Esophagus squamous epithelium (tissue), 5 donors: ENCODE results near the gene A3GALT2. TPM values are rescaled to one million over a fixed set of nuclear protein-coding genes. Genes with fewer than 3 reads are reported as not detected.

Source experiments
- DNase-seq: peaks from one replicate; lab custom pipeline; 2025; lab: John Stamatoyannopoulos, UW
- H3K27ac ChIP-seq, 4 donors: fragments of 200-600 bp; sonication (generic); one replicate each; pipeline ENCODE4 v1.5.1; 2016 to 2019; ENCODE audit warnings: mild to moderate bottlenecking in 1 of 4
- H3K27me3 ChIP-seq, 4 donors: fragments of 200-600 bp; sonication (generic); 1 replicate in 3 of 4; 2 replicates in 1 of 4; pipeline versions ENCODE4 v1.5.1 to v1.6.0; 2017 to 2021; ENCODE audit warnings: antibody characterized with exemption in 1 of 4
- H3K36me3 ChIP-seq, 3 donors: fragments of 200-600 bp; sonication (generic); one replicate each; pipeline ENCODE4 v1.5.1; 2016 to 2019
- H3K4me1 ChIP-seq, 3 donors: fragments of 200-600 bp; sonication (generic); one replicate each; pipeline ENCODE4 v1.5.1; 2017 to 2019
- H3K4me3 ChIP-seq, 4 donors: fragments of 200-600 bp; sonication (generic); 1 replicate in 3 of 4; 2 replicates in 1 of 4; pipeline ENCODE4 v1.5.1; 2016 to 2019; ENCODE audit warnings: mild to moderate bottlenecking in 2 of 4, moderate library complexity in 1 of 4
- H3K9me3 ChIP-seq, 3 donors: fragments of 200-600 bp; sonication (generic); one replicate each; pipeline ENCODE4 v1.5.1; 2016 to 2019
- CTCF ChIP-seq, 6 experiments: fragments of 450-650 bp in 4 of 6; fragments of 200-600 bp in 2 of 6; sonication (generic) in 2 of 6; IDR thresholded peaks; one replicate each; pipeline ENCODE4 v1.5.1; 2016 to 2019; ENCODE audit warnings: antibody characterized with exemption in 6 of 6, mild to moderate bottlenecking in 4 of 6, moderate library complexity in 4 of 6
- POLR2A ChIP-seq, 4 donors: fragments of 450-650 bp; IDR thresholded peaks; one replicate each; pipeline ENCODE4 v1.6.1; 2017; ENCODE audit warnings: antibody characterized with exemption in 4 of 4, mild to moderate bottlenecking in 4 of 4, moderate library complexity in 3 of 4
- WGBS, 2 donors: methylation state at CpG; one replicate each; pipeline ENCODE4 v1.1.5; 2018; 5-methylcytosine and 5-hydroxymethylcytosine counted together
- intact Hi-C: fragments of 100-400 bp; cut with DNase I; formaldehyde crosslinking; loops from one replicate; pipeline ENCODE4 v1.15.0; 2022
- total RNA-seq, 4 donors: library from RNA; depleted of rRNA; stranded (reverse); fragments of >200 nt; gene quantifications; one replicate each; pipeline ENCODE4 v1.1.0, GENCODE V29; 2016
- donor health status: DM: yes; HTN: yes; CAD: no.

The A3GALT2 gene
- total RNA-seq, 4 donors from 2014 or later, result not detected

DNA sequence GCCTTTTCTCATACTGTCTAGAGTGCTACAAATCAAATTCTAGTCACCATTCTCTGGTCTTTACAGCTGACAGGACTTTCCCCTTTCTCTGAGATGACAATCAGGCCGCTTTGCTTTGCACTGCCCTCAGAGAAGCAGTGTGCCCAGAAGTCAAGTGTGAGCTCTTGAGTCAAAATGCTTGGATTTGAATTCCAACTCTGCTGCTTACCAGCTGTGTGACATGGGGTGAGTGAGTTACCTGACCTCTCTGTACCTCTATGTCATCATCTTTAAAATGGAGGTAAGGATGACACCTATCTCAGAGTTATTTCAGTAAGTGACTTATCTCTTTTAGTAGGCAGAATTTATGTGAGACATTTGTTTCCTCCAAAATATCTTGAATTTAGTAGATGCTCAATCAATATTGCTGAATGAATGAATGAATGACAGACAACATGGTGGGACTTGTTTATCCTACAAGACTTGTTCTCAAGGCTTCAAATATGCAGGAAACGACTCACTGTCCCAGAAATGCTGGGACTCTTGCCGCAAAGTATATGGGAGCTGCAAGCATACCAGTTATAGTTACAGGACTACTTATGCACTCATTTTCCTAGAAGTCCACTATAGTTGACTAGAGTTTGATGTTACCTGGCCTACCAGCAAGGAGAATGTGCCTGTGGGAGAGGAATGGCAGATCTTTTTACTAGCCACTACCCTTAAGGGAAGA lies 38.1 kb upstream of the A3GALT2 start:
- no peaks in the 10 kb centered on the region for H3K9me3 ChIP-seq
- H3K4me1 ChIP-seq, result peaks cover 6 to 41% (median 8%) of the 10 kb centered on the region in 3 donors
- H3K36me3 ChIP-seq, result peaks cover 0 to 13% (median 0%) of the 10 kb centered on the region in 3 donors
- no peak overlapping the region for H3K4me3 ChIP-seq
- no peaks in the 10 kb centered on the region for H3K27me3 ChIP-seq
- intact Hi-C loops, result no loop called here
- 68 to 87% methylated on average over 1 to 3 of the region's 3 CpGs for WGBS, 2 donors
- TF ChIP-seq POLR2A (IDR thresholded peaks at IDR 0.05) (no peak), CTCF (IDR thresholded peaks at IDR 0.05) (no peak)
- DNase-seq, result no peak
- H3K27ac ChIP-seq, result no peak overlapping the region

DNA sequence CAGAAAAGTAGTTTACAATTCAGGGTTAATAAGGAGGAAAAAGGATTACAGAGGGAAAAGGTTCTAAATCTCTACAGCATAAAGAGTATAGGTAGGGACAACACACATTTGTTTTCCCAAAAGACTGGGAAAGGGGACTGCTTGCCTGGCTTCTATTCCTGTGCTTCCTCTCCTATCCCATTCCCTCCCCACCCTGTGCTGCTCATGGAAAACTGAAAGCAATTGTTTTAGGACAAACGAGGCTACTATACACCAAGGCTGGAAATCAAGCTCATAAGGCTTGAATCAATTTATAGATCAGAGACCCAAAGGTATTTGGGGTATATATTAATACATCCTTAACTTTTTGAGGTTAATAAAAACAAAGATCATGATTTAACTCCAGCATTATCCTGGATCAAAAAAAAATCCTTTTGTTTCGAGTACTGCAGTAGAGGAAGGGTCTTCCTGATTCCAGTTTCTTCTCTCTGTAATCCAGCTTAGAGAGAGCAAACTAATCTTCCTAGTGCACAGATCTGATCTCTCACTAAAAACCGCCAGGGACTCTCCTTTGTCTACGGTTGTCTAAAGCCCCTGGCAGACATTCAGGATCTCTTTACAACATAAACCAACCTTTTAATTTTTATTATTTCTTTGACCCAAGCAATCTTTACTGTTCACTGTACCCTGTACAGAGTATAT lies 37.4 kb upstream of the A3GALT2 start:
- Histone ChIP-seq H3K4me1 (peaks cover 0 to 34% (median under 1%) of the 10 kb centered on the region in 3 donors), H3K4me3 (no peak overlapping the region), H3K27me3 (no peaks in the 10 kb centered on the region), H3K36me3 (peaks cover 0 to 17% (median 0%) of the 10 kb centered on the region in 3 donors), H3K27ac (no peak overlapping the region), H3K9me3 (no peaks in the 10 kb centered on the region)
- TF ChIP-seq POLR2A (IDR thresholded peaks at IDR 0.05), result no peak
- TF ChIP-seq CTCF (IDR thresholded peaks at IDR 0.05), result no peak
- intact Hi-C loops, result no loop called here
- WGBS, 2 donors, result 41 to 46% methylated on average over 4 of the region's 4 CpGs
- DNase-seq, result no peak

DNA sequence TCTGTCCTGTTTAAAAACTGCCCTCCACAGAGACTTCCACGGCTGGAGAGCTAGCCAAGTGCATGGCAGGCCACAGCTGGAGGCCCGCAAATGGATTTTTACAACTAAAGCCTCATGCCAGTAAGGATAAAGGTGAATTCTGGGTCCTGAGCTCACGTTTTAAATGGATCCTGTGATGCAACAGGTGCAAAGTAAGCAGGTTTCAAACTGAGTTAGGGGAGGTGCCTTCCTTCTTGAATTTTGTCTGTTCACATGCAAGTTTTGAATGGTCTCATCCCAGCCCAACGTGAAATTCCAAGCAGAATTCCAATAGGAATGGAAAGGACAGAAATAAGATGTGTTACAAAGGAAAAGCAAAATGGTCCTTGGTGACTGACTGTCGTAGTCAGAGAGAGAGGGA lies 36.2 kb upstream of the A3GALT2 start:
- 91 to 98% methylated on average over 5 of the region's 5 CpGs for WGBS, 2 donors
- Histone ChIP-seq H3K4me3 (no peak overlapping the region), H3K4me1 (peaks cover 0 to 25% (median 0%) of the 10 kb centered on the region in 3 donors), H3K27ac (no peak overlapping the region), H3K9me3 (no peaks in the 10 kb centered on the region), H3K36me3 (peaks cover 0 to 17% (median 0%) of the 10 kb centered on the region in 3 donors), H3K27me3 (no peaks in the 10 kb centered on the region)
- intact Hi-C loops, result no loop called here
- no peak for DNase-seq
- TF ChIP-seq POLR2A (IDR thresholded peaks at IDR 0.05) (no peak), CTCF (IDR thresholded peaks at IDR 0.05) (no peak)

DNA sequence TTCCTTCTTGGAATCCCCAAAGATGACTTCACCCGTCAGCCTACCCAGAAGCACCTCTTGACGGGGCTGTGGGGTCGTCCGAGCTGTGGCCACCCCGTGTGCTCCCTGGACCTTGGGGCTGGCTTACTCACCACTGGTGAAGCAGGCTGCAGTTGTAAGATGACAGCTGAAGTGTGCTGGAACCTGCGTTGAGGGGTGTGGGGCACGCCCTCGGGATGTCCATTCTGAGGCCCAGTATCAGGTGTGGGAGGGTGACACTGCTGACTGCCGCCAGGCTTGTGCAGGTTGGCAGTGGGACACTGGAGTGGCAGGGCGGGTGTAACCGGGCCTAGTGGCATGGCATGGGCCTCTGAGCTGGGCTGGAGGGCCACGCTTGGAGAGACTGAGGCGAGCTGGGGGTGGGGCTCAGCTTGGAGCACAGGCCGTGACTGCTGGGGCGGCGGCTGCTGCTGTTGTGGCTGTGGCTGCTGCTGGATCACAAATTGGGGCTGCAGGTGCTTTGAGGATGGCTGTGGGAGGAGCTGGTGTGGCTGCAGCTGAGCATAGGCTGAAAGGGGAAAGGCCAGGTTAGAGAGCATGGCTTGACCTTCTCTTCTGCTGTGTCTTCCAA lies 33.9 kb upstream of the A3GALT2 start:
- DNase-seq, result no peak
- Histone ChIP-seq H3K9me3 (no peaks in the 10 kb centered on the region), H3K27ac (no peak overlapping the region), H3K36me3 (peaks cover 0 to 17% (median 0%) of the 10 kb centered on the region in 3 donors), H3K4me3 (no peak overlapping the region), H3K4me1 (peaks cover 0 to 18% (median 7%) of the 10 kb centered on the region in 3 donors), H3K27me3 (no peaks in the 10 kb centered on the region)
- WGBS, 2 donors, result 78 to 85% methylated on average over 4 to 7 of the region's 16 CpGs
- intact Hi-C loops, result no loop called here
- no peak for TF ChIP-seq CTCF (IDR thresholded peaks at IDR 0.05)
- TF ChIP-seq POLR2A (IDR thresholded peaks at IDR 0.05), result no peak

GRCh38 chr1:33353531-33353930 lies 32.6 kb upstream of the A3GALT2 start:
- Histone ChIP-seq H3K27ac (no peak overlapping the region), H3K4me3 (no peak overlapping the region), H3K36me3 (peaks cover 0 to 17% (median 0%) of the 10 kb centered on the region in 3 donors), H3K9me3 (no peaks in the 10 kb centered on the region), H3K27me3 (no peaks in the 10 kb centered on the region), H3K4me1 (peaks cover under 1 to 19% (median 7%) of the 10 kb centered on the region in 3 donors)
- no peak for TF ChIP-seq POLR2A (IDR thresholded peaks at IDR 0.05)
- no peak for TF ChIP-seq CTCF (IDR thresholded peaks at IDR 0.05)
- no peak for DNase-seq
- intact Hi-C loops, result no loop called here
- 87 to 92% methylated on average over 5 of the region's 5 CpGs for WGBS, 2 donors
